Fibroblast of upper back skin (primary cell): ENCODE data around the gene UVRAG.
A peak's percentile ranks its signal among the peaks of the same experiment; 100 is the strongest.

Experiments used
- DNase-seq: peaks from one replicate; pipeline ENCODE4 v3.0.0-alpha.2; 2013

The UVRAG gene

GRCh38 chr11:76131142-76131541 lies 316.1 kb downstream of the UVRAG start:
- DNase-seq = no peak

GRCh38 chr11:76131671-76132631 lies 316.9 kb downstream of the UVRAG start:
- DNase-seq = no peak

GRCh38 chr11:76134239-76134638 lies 319.2 kb downstream of the UVRAG start:
- no peak for DNase-seq

- no peak for DNase-seq
Observed at GRCh38 chr11:76135491-76135890, 320.5 kb downstream of the UVRAG start.

- no peak for DNase-seq
Observed at GRCh38 chr11:76139314-76139713, 324.3 kb downstream of the UVRAG start.

GRCh38 chr11:76140912-76141574 lies 326.0 kb downstream of the UVRAG start:
- no peak for DNase-seq

GRCh38 chr11:76141901-76142588 lies 327.0 kb downstream of the UVRAG start:
- DNase-seq = no peak

GRCh38 chr11:76143274-76143673 lies 328.3 kb downstream of the UVRAG start:
- no peak for DNase-seq

- no peak for DNase-seq
Observed at GRCh38 chr11:76147106-76147740, 332.2 kb downstream of the UVRAG start.

- DNase-seq = no peak
Observed at GRCh38 chr11:76148231-76148630, 333.2 kb downstream of the UVRAG start.

GRCh38 chr11:76148941-76149613 lies 334.1 kb downstream of the UVRAG start:
- no peak for DNase-seq

GRCh38 chr11:76149713-76150112 lies 334.7 kb downstream of the UVRAG start:
- DNase-seq = no peak

- DNase-seq = no peak
Observed at GRCh38 chr11:76150141-76150540, 335.1 kb downstream of the UVRAG start.

GRCh38 chr11:76151556-76152085 lies 336.6 kb downstream of the UVRAG start:
- no peak for DNase-seq

- peak; percentile 70 for DNase-seq
Observed at GRCh38 chr11:76152086-76152681, 337.2 kb downstream of the UVRAG start.

- DNase-seq = no peak
Observed at GRCh38 chr11:76152741-76153570, 337.9 kb downstream of the UVRAG start.

GRCh38 chr11:76153571-76153923 lies 338.5 kb downstream of the UVRAG start:
- DNase-seq = peak; percentile 27

- no peak for DNase-seq
Observed at GRCh38 chr11:76155500-76156227, 340.7 kb downstream of the UVRAG start.

GRCh38 chr11:76156971-76157427 lies 342.0 kb downstream of the UVRAG start:
- no peak for DNase-seq

GRCh38 chr11:76157891-76158290 lies 342.9 kb downstream of the UVRAG start:
- DNase-seq = no peak
